ENCODE results near the gene SGK2. TPM values are rescaled to one million over a fixed set of nuclear protein-coding genes. Genes with fewer than 3 reads are reported as not detected.

SGK2 gene
- total and polyA plus RNA-seq, 2 of the 13 experiments (the other 11 are each of a cell fraction or from before 2014, with no cell fraction given) = 6.2 to 29.4 TPM

DNA sequence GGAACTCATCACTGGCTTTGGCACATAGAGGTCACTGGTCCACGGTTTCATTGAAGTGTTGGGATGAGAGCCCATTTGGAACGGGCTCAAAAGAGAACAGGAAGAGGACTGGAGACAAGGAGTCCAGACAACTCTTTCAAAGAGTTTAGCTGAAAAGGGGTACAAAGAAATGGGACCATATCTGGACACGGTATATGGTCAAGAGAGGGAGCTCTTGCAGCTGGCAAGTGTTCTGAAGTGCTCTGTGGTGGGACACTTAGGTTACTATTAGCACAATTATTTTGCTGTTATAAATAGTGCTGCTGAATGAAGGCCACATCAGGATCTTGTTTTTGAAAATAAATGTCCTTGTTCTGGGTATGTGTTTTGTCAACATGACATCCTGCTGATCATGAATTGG is 4.6 kb downstream of the SGK2 start:
- FAIRE-seq = peak; percentile 77
- Histone ChIP-seq H3K27me3 (ENCODE audit: control insufficient read depth in 1 of 2, insufficient read depth in 2 of 2, low read length in 2 of 2) (no peaks in the 10 kb centered on the region; a peak in 1 of 5 replicates), H3K9me3 (ENCODE audit: low read length) (no peaks in the 10 kb centered on the region), H2AFZ (ENCODE audit: low read length) (no peak overlapping the region), H3K4me1 (ENCODE audit: insufficient read depth, low read length) (peaks cover 24% of the 10 kb centered on the region), H3K4me2 (ENCODE audit: low read depth, low read length) (no peak overlapping the region), H3K79me2 (ENCODE audit: insufficient read depth, low read length) (peaks cover 10% of the 10 kb centered on the region), H3K36me3 (replicated peaks in 1 of 2; ENCODE audit: control insufficient read depth in 1 of 2, insufficient read depth in 2 of 2, low read length in 2 of 2) (no peaks in the 10 kb centered on the region; a peak in 2 of 5 replicates), H3K9ac (ENCODE audit: insufficient read depth, low read depth, low read length) (no peak overlapping the region), H4K20me1 (ENCODE audit: insufficient read depth, low read length) (no peaks in the 10 kb centered on the region), H3K27ac (ENCODE audit: extremely low read length, insufficient read depth, low read length) (no peak overlapping the region), H3K4me3 (replicated peaks in 1 of 3; ENCODE audit: insufficient read depth in 1 of 3, low read depth in 2 of 3, low read length in 3 of 3) (no peak overlapping the region)
- intact Hi-C loops (cut with micrococcal nuclease; ENCODE audit: unreplicated experiment) (loop anchor here (1.0 kb wide), 1 partner anchor 129 kb away; no protein-coding TSS in a partner anchor), in situ Hi-C loops (cut with HindIII; ENCODE audit: extremely low pct_ligation_motif_present, low pct_unique_long_range_greater_than_20kb) (no loop called here)
- peak; percentile 45 for DNase-seq (ENCODE audit: low spot score)
- 66% methylated on average over 3 of the region's 3 CpGs for WGBS (ENCODE audit: low lambda C conversion rate)
- no TSS peak for BruUV-seq (replicated peaks)
- ChIA-PET POLR2A (interaction anchor here (1.7 kb wide), 1 partner anchor 27 kb away, joined by 4 read pairs; the partner anchor contains the start of gene IFT52), CTCF (ENCODE audit: low intra/inter-chr PET ratio, low total read pairs) (interaction anchor here (0.7 kb wide), 1 partner anchor 129 kb away, joined by 3 read pairs; no protein-coding TSS in a partner anchor)
- no peak for ATAC-seq
- TF ChIP-seq, protein P1, sequence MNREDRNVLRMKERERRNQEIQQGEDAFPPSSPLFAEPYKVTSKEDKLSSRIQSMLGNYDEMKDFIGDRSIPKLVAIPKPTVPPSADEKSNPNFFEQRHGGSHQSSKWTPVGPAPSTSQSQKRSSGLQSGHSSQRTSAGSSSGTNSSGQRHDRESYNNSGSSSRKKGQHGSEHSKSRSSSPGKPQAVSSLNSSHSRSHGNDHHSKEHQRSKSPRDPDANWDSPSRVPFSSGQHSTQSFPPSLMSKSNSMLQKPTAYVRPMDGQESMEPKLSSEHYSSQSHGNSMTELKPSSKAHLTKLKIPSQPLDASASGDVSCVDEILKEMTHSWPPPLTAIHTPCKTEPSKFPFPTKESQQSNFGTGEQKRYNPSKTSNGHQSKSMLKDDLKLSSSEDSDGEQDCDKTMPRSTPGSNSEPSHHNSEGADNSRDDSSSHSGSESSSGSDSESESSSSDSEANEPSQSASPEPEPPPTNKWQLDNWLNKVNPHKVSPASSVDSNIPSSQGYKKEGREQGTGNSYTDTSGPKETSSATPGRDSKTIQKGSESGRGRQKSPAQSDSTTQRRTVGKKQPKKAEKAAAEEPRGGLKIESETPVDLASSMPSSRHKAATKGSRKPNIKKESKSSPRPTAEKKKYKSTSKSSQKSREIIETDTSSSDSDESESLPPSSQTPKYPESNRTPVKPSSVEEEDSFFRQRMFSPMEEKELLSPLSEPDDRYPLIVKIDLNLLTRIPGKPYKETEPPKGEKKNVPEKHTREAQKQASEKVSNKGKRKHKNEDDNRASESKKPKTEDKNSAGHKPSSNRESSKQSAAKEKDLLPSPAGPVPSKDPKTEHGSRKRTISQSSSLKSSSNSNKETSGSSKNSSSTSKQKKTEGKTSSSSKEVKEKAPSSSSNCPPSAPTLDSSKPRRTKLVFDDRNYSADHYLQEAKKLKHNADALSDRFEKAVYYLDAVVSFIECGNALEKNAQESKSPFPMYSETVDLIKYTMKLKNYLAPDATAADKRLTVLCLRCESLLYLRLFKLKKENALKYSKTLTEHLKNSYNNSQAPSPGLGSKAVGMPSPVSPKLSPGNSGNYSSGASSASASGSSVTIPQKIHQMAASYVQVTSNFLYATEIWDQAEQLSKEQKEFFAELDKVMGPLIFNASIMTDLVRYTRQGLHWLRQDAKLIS (CRISPR knock-in tag; IDR thresholded peaks at IDR 0.05) = no peak
- TF ChIP-seq ZNF670 (CRISPR knock-in tag; IDR thresholded peaks at IDR 0.05; ENCODE audit: borderline replicate concordance) (no peak), HES4 (CRISPR knock-in tag; IDR thresholded peaks at IDR 0.05; ENCODE audit: borderline replicate concordance) (no peak), ZNF577 (CRISPR knock-in tag; IDR thresholded peaks at IDR 0.05; ENCODE audit: borderline replicate concordance, low read depth) (no peak)
- TF ChIP-seq, protein P2, sequence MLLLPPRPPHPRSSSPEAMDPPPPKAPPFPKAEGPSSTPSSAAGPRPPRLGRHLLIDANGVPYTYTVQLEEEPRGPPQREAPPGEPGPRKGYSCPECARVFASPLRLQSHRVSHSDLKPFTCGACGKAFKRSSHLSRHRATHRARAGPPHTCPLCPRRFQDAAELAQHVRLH (CRISPR knock-in tag; IDR thresholded peaks at IDR 0.05; ENCODE audit: borderline replicate concordance, low read depth) = no peak
- TF ChIP-seq, protein P3, sequence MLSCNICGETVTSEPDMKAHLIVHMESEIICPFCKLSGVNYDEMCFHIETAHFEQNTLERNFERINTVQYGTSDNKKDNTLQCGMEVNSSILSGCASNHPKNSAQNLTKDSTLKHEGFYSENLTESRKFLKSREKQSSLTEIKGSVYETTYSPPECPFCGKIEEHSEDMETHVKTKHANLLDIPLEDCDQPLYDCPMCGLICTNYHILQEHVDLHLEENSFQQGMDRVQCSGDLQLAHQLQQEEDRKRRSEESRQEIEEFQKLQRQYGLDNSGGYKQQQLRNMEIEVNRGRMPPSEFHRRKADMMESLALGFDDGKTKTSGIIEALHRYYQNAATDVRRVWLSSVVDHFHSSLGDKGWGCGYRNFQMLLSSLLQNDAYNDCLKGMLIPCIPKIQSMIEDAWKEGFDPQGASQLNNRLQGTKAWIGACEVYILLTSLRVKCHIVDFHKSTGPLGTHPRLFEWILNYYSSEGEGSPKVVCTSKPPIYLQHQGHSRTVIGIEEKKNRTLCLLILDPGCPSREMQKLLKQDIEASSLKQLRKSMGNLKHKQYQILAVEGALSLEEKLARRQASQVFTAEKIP (CRISPR knock-in tag; IDR thresholded peaks at IDR 0.05; ENCODE audit: borderline replicate concordance) = no peak
- TF ChIP-seq, protein P4, sequence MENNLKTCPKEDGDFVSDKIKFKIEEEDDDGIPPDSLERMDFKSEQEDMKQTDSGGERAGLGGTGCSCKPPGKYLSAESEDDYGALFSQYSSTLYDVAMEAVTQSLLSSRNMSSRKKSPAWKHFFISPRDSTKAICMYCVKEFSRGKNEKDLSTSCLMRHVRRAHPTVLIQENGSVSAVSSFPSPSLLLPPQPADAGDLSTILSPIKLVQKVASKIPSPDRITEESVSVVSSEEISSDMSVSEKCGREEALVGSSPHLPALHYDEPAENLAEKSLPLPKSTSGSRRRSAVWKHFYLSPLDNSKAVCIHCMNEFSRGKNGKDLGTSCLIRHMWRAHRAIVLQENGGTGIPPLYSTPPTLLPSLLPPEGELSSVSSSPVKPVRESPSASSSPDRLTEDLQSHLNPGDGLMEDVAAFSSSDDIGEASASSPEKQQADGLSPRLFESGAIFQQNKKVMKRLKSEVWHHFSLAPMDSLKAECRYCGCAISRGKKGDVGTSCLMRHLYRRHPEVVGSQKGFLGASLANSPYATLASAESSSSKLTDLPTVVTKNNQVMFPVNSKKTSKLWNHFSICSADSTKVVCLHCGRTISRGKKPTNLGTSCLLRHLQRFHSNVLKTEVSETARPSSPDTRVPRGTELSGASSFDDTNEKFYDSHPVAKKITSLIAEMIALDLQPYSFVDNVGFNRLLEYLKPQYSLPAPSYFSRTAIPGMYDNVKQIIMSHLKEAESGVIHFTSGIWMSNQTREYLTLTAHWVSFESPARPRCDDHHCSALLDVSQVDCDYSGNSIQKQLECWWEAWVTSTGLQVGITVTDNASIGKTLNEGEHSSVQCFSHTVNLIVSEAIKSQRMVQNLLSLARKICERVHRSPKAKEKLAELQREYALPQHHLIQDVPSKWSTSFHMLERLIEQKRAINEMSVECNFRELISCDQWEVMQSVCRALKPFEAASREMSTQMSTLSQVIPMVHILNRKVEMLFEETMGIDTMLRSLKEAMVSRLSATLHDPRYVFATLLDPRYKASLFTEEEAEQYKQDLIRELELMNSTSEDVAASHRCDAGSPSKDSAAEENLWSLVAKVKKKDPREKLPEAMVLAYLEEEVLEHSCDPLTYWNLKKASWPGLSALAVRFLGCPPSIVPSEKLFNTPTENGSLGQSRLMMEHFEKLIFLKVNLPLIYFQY (CRISPR knock-in tag; IDR thresholded peaks at IDR 0.05; ENCODE audit: borderline replicate concordance) = no peak
- TF ChIP-seq, protein P5, sequence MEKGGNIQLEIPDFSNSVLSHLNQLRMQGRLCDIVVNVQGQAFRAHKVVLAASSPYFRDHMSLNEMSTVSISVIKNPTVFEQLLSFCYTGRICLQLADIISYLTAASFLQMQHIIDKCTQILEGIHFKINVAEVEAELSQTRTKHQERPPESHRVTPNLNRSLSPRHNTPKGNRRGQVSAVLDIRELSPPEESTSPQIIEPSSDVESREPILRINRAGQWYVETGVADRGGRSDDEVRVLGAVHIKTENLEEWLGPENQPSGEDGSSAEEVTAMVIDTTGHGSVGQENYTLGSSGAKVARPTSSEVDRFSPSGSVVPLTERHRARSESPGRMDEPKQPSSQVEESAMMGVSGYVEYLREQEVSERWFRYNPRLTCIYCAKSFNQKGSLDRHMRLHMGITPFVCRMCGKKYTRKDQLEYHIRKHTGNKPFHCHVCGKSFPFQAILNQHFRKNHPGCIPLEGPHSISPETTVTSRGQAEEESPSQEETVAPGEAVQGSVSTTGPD (CRISPR knock-in tag; IDR thresholded peaks at IDR 0.05) = no peak
- TF ChIP-seq, protein P6, sequence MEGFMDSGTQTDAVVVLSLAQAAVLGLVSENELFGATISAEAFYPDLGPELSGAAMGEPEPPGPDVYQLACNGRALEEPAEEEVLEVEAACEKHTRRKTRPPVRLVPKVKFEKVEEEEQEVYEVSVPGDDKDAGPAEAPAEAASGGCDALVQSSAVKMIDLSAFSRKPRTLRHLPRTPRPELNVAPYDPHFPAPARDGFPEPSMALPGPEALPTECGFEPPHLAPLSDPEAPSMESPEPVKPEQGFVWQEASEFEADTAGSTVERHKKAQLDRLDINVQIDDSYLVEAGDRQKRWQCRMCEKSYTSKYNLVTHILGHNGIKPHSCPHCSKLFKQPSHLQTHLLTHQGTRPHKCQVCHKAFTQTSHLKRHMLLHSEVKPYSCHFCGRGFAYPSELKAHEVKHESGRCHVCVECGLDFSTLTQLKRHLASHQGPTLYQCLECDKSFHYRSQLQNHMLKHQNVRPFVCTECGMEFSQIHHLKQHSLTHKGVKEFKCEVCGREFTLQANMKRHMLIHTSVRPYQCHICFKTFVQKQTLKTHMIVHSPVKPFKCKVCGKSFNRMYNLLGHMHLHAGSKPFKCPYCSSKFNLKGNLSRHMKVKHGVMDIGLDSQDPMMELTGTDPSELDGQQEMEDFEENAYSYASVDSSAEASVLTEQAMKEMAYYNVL (CRISPR knock-in tag; IDR thresholded peaks at IDR 0.05; ENCODE audit: borderline replicate concordance) = no peak

All from HepG2 (cell line).